ENCODE results near the gene DOP1B.

Gene DOP1B

DNA sequence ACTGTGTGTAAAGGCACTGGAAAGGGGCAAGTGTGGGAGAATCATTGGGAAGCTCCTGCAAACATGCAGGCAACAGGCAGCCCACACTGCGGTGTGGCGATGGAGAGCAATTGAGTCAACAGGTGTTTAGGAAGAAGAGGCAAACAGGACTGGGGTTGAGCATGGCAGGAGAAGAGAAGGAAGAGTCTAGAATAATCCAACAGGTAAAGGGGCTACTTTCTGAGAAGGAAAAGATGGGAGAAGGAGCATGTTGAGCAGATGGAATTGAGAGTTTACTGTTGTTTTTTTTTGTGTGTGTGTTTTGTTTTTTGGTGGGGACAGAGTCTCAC, 4.2 kb downstream of the DOP1B start:
- TF ChIP-seq, protein P1, sequence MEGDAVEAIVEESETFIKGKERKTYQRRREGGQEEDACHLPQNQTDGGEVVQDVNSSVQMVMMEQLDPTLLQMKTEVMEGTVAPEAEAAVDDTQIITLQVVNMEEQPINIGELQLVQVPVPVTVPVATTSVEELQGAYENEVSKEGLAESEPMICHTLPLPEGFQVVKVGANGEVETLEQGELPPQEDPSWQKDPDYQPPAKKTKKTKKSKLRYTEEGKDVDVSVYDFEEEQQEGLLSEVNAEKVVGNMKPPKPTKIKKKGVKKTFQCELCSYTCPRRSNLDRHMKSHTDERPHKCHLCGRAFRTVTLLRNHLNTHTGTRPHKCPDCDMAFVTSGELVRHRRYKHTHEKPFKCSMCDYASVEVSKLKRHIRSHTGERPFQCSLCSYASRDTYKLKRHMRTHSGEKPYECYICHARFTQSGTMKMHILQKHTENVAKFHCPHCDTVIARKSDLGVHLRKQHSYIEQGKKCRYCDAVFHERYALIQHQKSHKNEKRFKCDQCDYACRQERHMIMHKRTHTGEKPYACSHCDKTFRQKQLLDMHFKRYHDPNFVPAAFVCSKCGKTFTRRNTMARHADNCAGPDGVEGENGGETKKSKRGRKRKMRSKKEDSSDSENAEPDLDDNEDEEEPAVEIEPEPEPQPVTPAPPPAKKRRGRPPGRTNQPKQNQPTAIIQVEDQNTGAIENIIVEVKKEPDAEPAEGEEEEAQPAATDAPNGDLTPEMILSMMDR (IDR thresholded peaks at IDR 0.05; ENCODE audit: low read depth, low read length): no peak
- no peaks in the 10 kb centered on the region for H3K36me3 ChIP-seq
- H3K9me3 ChIP-seq: no peaks in the 10 kb centered on the region
- peaks cover 2% of the 10 kb centered on the region for H3K4me1 ChIP-seq
- H3K27me3 ChIP-seq: peaks cover 9% of the 10 kb centered on the region
- no peak for DNase-seq
- no peak overlapping the region for H3K4me3 ChIP-seq (ENCODE audit: low read depth, low read length)

DNA sequence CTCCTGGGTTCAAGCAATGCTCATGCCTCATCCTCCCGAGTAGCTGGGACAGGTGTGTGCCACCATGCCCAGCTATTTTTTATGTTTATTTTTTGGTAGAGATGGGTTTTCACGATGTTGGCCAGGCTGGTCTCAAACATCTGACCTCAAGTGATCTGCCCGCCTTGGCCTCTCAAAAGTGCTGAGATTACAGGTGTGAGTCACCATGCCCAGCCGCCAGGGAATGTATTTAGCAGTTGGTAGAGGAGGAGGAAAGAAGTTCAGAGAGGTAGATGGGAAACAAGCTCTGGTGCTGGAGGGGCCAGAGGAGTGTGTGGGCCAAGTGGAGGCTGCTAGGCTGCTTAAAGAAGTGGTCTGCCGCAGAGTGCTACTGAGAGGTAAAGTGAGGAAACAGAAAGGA, 6.0 kb downstream of the DOP1B start:
- H3K4me1 ChIP-seq: no peaks in the 10 kb centered on the region
- H3K9me3 ChIP-seq: no peaks in the 10 kb centered on the region
- TF ChIP-seq, protein P1 (IDR thresholded peaks at IDR 0.05; ENCODE audit: low read depth, low read length): no peak
- no peaks in the 10 kb centered on the region for H3K36me3 ChIP-seq
- no peaks in the 10 kb centered on the region; the same call in 1 of the 2 replicates for H3K27me3 ChIP-seq
- no peak for DNase-seq
- H3K4me3 ChIP-seq (ENCODE audit: low read depth, low read length): no peak overlapping the region

DNA sequence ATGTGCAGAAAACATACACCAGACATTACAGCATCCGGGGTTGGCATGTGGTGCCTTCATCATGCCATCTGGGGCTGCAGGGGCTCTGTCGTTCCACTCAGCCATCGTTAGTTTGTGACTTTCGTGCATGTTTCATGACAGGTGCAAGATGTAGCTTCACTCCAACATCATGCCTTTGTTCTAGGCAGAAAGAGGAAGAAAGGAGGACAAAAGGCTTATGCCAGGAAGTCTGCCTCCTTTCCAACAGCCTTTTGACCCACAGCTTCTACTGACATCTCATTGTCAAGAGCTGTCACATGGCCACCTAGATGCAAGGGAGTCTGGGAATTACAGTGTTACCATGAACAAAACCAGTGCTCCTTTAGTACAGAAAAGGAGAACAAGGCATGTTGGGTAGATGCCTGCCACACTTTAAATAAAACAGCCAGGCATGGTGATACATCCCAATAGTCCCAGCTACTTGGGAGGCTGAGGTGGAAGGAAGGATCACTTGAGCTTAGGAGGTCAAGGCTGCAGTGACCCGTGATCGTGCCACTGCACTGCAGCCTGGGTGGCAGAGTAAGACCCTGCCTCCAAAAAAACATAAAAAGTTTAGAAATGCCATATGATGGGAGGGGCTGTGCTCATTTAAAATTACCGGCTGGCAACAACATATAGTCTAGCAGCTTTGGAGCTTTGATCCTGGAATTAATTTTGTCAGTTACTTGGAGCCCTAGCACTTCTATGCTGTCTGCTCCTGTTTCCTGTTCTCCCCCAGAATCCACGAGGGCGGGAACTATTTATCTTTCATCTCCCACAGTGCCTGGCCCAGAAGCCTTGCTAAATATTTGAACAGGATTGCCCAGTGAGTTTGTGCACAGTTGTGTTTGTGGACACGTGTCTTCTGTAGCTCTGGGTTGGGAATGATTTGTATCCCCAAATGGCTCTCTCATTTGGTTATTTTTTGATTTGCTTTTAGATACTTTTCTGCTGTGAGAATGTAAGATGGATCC, 7.4 kb downstream of the DOP1B start:
- DNase-seq: no peak
- Histone ChIP-seq H3K27me3 (no peaks in the 10 kb centered on the region), H3K4me1 (no peaks in the 10 kb centered on the region), H3K36me3 (no peaks in the 10 kb centered on the region), H3K9me3 (no peaks in the 10 kb centered on the region), H3K4me3 (ENCODE audit: low read depth, low read length) (no peak overlapping the region)
- TF ChIP-seq, protein P1 (IDR thresholded peaks at IDR 0.05; ENCODE audit: low read depth, low read length): no peak

DNA sequence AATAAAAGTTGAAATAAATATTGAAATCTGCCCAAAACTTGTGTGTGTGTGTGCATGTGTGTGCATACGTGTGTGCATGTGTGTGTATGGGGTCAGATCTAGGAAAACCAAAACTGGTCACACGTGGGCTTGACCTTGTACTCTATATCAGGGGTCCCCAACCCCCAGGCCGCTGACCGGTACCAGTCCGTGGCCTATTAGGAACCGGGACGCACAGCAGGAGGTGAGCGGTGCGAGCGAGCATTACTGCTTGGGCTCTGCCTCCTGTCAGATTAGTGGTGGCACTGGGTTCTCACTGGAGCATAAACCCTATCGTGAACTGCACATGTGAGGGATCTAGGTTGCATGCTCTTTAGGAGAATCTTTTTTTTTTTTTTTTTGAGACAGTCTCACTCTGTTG, 8.7 kb downstream of the DOP1B start:
- H3K27me3 ChIP-seq: no peaks in the 10 kb centered on the region
- TF ChIP-seq, protein P1 (IDR thresholded peaks at IDR 0.05; ENCODE audit: low read depth, low read length): no peak
- no peaks in the 10 kb centered on the region for H3K36me3 ChIP-seq

DNA sequence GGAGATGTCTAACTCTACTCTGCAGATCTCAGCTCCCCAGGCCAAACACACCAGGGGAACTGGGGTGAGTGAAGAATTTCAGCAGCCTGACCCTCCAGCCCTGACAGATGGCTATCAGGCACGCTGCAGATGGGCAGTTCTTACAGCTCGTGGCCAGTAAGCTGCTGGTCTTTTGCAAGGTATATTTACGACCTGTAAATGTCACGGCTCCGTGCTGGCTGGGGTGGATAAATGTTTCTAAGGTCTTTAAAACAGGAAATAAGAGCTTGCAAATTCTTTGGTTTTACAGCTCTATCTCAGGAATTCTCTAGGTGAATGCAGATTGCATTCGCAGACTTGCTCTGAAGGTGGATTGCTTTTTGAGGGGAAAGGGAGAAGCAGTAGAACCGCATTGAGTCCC, 10.1 kb downstream of the DOP1B start:
- Histone ChIP-seq H3K36me3 (no peaks in the 10 kb centered on the region), H3K9me3 (no peaks in the 10 kb centered on the region)
- no peak for DNase-seq

More for the DNA sequence above, 8.7 kb downstream of the DOP1B start:
- no peak for DNase-seq
- Histone ChIP-seq H3K4me3 (ENCODE audit: low read depth, low read length) (no peak overlapping the region), H3K9me3 (no peaks in the 10 kb centered on the region), H3K4me1 (no peaks in the 10 kb centered on the region)

More for the DNA sequence above, 10.1 kb downstream of the DOP1B start:
- TF ChIP-seq, protein P1 (IDR thresholded peaks at IDR 0.05; ENCODE audit: low read depth, low read length): no peak
- Histone ChIP-seq H3K27me3 (no peaks in the 10 kb centered on the region), H3K4me3 (ENCODE audit: low read depth, low read length) (no peak overlapping the region), H3K4me1 (no peaks in the 10 kb centered on the region)
